HL-60 (cell line): ENCODE data around the gene KCNK7.
"Not testable (repeated sequence)": the region's sequence is repeated elsewhere in the genome, so short reads cannot be mapped to it uniquely, and the experiment has no call there.

ENCODE experiments used
- DNase-seq, 2 experiments: peaks; one replicate each; pipeline ENCODE4 v3.0.0-alpha.2; 2010 to 2020; ENCODE audit warnings: low read depth in 1 of 2, low spot score in 1 of 2
- H3K27ac ChIP-seq: fragments of 250-450 bp; sonication (Bioruptor Pico); replicated peaks from 2 replicates; pipeline ENCODE4 v1.5.1; 2020; ENCODE audit warnings: mild to moderate bottlenecking, moderate library complexity
- H3K27me3 ChIP-seq: fragments of 250-450 bp; sonication (Bioruptor Pico); 2 replicates; pipeline ENCODE4 v1.5.1; 2021; ENCODE audit warnings: mild to moderate bottlenecking, moderate library complexity; ENCODE audit not compliant: insufficient read depth, poor library complexity, severe bottlenecking
- H3K4me3 ChIP-seq: replicated peaks from 2 replicates; pipeline ENCODE4 v1.5.1; 2011; ENCODE audit warnings: mild to moderate bottlenecking, control low read depth, low read length; ENCODE audit not compliant: insufficient read depth
- CTCF ChIP-seq: IDR thresholded peaks from one replicate; pipeline ENCODE4 v1.5.1; 2011; ENCODE audit warnings: low read length, control low read depth, inconsistent platforms; ENCODE audit not compliant: insufficient read depth
- GABPA ChIP-seq: IDR thresholded peaks from 2 replicates; pipeline ENCODE4 v1.6.1; 2012; ENCODE audit warnings: low read depth
- POLR2AphosphoS5 ChIP-seq: IDR thresholded peaks from 2 replicates; pipeline ENCODE4 v1.6.1; 2012; ENCODE audit warnings: low read depth
- SPI1 ChIP-seq: IDR thresholded peaks from 2 replicates; pipeline ENCODE4 v1.6.1; 2012; ENCODE audit warnings: low read depth, mild to moderate bottlenecking, borderline replicate concordance
- TF ChIP-seq, protein P1 (sequence below): IDR thresholded peaks from 2 replicates; pipeline ENCODE4 v1.6.1; 2012; ENCODE audit warnings: low read depth; ENCODE audit not compliant: insufficient replicate concordance

The KCNK7 gene

DNA sequence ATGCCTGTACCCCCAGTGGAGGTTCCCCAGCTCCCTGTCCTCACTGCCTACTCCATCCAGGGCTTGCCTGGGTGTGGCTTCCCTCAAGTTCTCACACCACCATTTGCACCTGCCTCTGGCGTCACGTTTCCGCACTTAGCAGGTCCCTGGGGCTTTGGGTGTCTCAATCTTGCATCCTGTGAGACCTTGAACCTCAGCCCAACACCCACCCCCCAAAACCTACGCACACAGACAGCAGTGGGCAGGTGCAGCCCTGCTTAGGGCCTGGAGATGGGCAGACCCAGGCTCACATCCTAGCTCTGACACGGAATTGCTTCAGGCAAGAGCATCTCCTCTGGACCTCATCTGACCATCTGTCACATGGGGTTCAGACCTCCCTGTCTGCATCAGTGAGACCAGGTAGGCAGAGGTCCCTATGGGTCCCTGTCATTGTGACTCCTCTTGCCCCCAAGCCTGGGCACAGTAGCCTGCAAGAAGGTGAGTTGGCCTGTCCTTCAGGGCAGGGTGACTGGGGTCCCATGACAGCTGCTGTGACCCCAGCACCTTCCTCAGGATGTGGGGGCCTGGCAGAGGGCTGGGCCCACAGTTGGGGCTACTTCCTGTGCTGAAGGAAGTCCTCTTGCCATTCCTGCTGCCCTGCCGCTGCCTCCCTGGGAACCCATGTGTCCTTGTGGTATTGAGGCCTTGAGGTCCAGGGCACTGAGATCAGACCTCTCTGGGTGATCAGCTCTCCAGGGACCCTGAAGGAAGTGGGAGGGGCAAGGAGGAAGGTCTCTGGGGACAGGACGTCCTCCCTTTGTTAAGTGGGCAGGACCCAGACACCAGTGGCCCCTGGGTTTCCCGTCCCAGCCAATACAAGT is 44.3 kb upstream of the KCNK7 start:
- Histone ChIP-seq H3K27me3 (no peaks in the 10 kb centered on the region), H3K27ac (peak overlapping the region; percentile 99), H3K4me3 (peak overlapping the region; percentile 61)
- DNase-seq, result peak; percentile 85 to 88
- TF ChIP-seq GABPA, result no peak
- TF ChIP-seq SPI1, result 0 out of 2 replicates have a peak, but pooled peaks have one; percentile 6

DNA sequence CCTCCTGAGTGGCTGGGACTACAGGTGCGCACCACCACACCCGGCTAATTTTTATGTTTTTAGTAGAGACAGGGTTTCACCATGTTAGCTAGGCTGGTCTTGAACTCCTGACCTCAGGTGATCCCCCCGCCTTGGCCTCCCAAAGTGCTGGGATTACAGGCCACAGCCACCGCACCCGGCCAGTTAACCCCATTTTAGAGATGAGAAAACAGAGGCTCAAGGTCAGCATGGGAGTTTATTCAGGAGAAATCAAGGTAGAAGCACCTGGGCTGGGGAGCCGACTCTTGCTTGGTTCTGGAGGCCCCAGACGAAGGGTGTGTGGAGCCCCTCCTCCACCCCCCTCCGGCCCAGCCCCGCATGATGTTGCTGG is 43.6 kb upstream of the KCNK7 start:
- not testable (repeated sequence) for H3K27me3 ChIP-seq, DNase-seq
- Histone ChIP-seq H3K27ac (peak overlapping the region; percentile 99), H3K4me3 (peak overlapping the region; percentile 85; the same call in 1 of the 2 replicates)

DNA sequence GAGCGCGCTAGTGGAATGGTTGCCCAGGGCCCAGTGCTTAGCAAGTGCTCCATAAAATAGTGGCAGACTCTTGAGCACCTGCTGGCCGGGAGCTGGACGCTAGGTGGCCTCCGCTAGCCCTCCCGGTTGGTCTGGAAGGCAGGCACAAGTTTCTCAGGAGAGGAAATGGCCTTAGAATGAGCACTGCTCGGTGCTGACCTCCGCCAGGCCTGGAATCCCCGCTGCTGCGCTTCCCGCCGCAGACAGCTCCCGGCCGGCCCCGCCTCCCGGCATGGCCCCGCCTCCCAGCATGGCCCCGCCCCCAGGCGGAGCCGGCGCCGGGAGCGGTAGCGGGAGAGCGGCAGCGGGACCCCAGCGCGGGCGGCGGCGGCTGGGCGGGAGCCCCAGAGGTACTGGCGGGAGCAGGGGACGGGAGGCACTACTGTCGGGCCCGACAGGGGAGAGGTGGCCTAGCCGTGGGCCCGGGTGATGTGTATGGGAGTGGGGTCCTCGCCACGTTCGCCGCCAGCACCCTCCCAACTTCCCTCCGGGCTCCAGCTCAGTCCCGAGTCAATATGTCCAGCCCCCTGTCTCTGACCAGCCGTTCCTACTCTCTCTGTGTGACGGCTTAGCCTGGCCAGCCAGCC is 42.3 kb upstream of the KCNK7 start, which contains the start of gene SIPA1:
Gene SIPA1 (plus strand): TSS at position 308 of the 626 bp plus-strand sequence. CDS start 2,821 bp downstream, outside the sequence.
- TF ChIP-seq, protein P1, sequence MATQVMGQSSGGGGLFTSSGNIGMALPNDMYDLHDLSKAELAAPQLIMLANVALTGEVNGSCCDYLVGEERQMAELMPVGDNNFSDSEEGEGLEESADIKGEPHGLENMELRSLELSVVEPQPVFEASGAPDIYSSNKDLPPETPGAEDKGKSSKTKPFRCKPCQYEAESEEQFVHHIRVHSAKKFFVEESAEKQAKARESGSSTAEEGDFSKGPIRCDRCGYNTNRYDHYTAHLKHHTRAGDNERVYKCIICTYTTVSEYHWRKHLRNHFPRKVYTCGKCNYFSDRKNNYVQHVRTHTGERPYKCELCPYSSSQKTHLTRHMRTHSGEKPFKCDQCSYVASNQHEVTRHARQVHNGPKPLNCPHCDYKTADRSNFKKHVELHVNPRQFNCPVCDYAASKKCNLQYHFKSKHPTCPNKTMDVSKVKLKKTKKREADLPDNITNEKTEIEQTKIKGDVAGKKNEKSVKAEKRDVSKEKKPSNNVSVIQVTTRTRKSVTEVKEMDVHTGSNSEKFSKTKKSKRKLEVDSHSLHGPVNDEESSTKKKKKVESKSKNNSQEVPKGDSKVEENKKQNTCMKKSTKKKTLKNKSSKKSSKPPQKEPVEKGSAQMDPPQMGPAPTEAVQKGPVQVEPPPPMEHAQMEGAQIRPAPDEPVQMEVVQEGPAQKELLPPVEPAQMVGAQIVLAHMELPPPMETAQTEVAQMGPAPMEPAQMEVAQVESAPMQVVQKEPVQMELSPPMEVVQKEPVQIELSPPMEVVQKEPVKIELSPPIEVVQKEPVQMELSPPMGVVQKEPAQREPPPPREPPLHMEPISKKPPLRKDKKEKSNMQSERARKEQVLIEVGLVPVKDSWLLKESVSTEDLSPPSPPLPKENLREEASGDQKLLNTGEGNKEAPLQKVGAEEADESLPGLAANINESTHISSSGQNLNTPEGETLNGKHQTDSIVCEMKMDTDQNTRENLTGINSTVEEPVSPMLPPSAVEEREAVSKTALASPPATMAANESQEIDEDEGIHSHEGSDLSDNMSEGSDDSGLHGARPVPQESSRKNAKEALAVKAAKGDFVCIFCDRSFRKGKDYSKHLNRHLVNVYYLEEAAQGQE, result no peak
- TF ChIP-seq POLR2AphosphoS5, result peak; percentile 67; the same call in 1 of the 2 replicates
- Histone ChIP-seq H3K27me3 (no peaks in the 10 kb centered on the region), H3K27ac (peak within 1 kb of the TSS; percentile 99), H3K4me3 (peak within 1 kb of the TSS; percentile 85)
- peak; percentile 62 to 66 for DNase-seq

DNA sequence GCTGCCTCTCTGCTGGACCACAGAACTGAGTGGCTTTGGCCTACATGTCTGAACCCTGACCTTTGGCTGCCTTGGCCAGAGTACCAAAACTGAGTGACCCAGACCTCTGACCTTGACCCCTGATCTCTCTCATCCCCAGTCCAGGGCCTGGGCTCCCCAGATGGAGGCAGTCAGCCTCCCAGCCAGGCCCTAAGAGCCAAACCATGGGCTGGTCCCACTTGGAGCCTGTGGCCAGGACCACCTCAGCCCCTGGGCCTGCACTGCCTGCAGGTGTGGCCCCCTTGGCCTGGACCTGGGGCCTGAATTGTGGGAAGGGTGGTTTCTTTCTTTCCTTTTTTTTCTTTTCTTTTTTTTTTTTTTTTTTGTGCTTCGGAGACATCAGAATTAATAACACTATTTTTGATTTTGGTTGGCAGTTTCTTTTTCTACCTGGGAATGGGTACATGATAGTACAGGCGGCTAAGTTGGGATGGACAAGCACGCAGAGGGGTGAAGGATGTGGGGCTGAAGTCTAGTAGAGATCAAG is 41.5 kb upstream of the KCNK7 start:
- no peaks in the 10 kb centered on the region for H3K27me3 ChIP-seq
- TF ChIP-seq, protein P1, result no peak
- no peak for TF ChIP-seq CTCF
- no peak for TF ChIP-seq SPI1
- TF ChIP-seq GABPA, result no peak
- no peak for TF ChIP-seq POLR2AphosphoS5
- H3K27ac ChIP-seq, result peak overlapping the region; percentile 35; the same call in 1 of the 2 replicates
- DNase-seq, result no peak
- H3K4me3 ChIP-seq, result no peak overlapping the region
